Liver (tissue), 3 donors: ENCODE measurements around the gene FRYL.

ENCODE experiments used
- GABPA ChIP-seq, 2 donors: IDR thresholded peaks in 1 of 2; conservative IDR thresholded peaks in 1 of 2; 2 replicates each; pipeline ENCODE4 v1.6.1; 2016; ENCODE audit warnings: antibody characterized with exemption in 2 of 2, mild to moderate bottlenecking in 1 of 2, moderate library complexity in 1 of 2
- RAD21 ChIP-seq, 2 donors: IDR thresholded peaks; 2 replicates each; pipeline ENCODE4 v1.6.1; 2016; ENCODE audit warnings: antibody characterized with exemption in 2 of 2, mild to moderate bottlenecking in 2 of 2
- SP1 ChIP-seq: IDR thresholded peaks from 2 replicates; pipeline ENCODE4 v1.6.1; 2018; ENCODE audit warnings: antibody characterized with exemption, mild to moderate bottlenecking
- TAF1 ChIP-seq: conservative IDR thresholded peaks from 2 replicates; pipeline ENCODE4 v1.6.1; 2016; ENCODE audit warnings: antibody characterized with exemption, mild to moderate bottlenecking
- YY1 ChIP-seq: IDR thresholded peaks from 2 replicates; pipeline ENCODE4 v1.6.1; 2016; ENCODE audit warnings: antibody characterized with exemption, mild to moderate bottlenecking
- TF ChIP-seq, protein P1 (sequence below): fragments of 150-350 bp; IDR thresholded peaks from 2 replicates; pipeline ENCODE4 v1.5.1; 2017; ENCODE audit warnings: improper control_type of control experiment, low read depth, low read length; ENCODE audit not compliant: missing input control
- TF ChIP-seq, protein P2 (sequence below): IDR thresholded peaks from 2 replicates; pipeline ENCODE4 v1.6.1; 2016; ENCODE audit warnings: antibody characterized with exemption
- donor health status: healthy.
- donor health status: healthy.

DNA sequence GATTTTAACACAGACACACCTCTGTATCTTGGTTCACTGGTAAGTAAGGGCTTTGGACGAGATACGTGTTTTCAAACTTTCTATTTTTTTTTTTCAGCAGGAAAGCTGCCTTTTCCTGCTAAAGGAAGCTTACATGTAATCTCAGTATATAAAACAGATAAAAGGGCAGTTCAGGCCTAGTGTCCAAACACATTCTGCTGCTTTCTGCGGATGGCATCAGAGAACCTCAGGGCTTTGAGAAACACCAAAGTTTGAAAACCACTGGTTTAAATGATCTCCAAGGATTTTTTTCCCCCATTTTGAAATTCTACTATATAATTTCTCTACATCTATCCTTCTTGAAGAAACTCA is 214.1 kb downstream of the FRYL start:
- TF ChIP-seq RAD21 (IDR thresholded peaks at IDR 0.05) (no peak), YY1 (no peak), TAF1 (no peak), GABPA (IDR thresholded peaks at IDR 0.05 in 1 of 2, conservative IDR thresholded peaks at IDR 0.05 in 1 of 2) (no peak), SP1 (no peak)
- TF ChIP-seq, protein P1, sequence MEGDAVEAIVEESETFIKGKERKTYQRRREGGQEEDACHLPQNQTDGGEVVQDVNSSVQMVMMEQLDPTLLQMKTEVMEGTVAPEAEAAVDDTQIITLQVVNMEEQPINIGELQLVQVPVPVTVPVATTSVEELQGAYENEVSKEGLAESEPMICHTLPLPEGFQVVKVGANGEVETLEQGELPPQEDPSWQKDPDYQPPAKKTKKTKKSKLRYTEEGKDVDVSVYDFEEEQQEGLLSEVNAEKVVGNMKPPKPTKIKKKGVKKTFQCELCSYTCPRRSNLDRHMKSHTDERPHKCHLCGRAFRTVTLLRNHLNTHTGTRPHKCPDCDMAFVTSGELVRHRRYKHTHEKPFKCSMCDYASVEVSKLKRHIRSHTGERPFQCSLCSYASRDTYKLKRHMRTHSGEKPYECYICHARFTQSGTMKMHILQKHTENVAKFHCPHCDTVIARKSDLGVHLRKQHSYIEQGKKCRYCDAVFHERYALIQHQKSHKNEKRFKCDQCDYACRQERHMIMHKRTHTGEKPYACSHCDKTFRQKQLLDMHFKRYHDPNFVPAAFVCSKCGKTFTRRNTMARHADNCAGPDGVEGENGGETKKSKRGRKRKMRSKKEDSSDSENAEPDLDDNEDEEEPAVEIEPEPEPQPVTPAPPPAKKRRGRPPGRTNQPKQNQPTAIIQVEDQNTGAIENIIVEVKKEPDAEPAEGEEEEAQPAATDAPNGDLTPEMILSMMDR = no peak
- TF ChIP-seq, protein P2, sequence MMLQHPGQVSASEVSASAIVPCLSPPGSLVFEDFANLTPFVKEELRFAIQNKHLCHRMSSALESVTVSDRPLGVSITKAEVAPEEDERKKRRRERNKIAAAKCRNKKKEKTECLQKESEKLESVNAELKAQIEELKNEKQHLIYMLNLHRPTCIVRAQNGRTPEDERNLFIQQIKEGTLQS = no peak
